ENCODE results near the gene NFYA.

- TF ChIP-seq CTCF (IDR thresholded peaks at IDR 0.05) (no peak), EZH2phosphoT487 (IDR thresholded peaks at IDR 0.05) (no peak)
Observed at GRCh38 chr6:41064841-41065240, 7.9 kb upstream of the NFYA start.
